Gastroesophageal sphincter (tissue), 3 donors: ENCODE results near the gene LIPC.
A peak's percentile ranks its signal among the peaks of the same experiment; 100 is the strongest.

ENCODE experiments used
- EP300 ChIP-seq: sonication (generic); formaldehyde crosslinking; IDR thresholded peaks from one replicate; pipeline ENCODE4 v1.6.1; 2017; ENCODE audit warnings: antibody characterized with exemption, mild to moderate bottlenecking
- POLR2A ChIP-seq, 2 donors: fragments of 450-650 bp; IDR thresholded peaks; one replicate each; pipeline ENCODE4 v1.6.1; 2017; ENCODE audit warnings: antibody characterized with exemption in 2 of 2, mild to moderate bottlenecking in 2 of 2, moderate library complexity in 1 of 2
- POLR2AphosphoS5 ChIP-seq: sonication (generic); formaldehyde crosslinking; IDR thresholded peaks from one replicate; pipeline ENCODE4 v1.6.1; 2017; ENCODE audit warnings: antibody characterized with exemption
- TF ChIP-seq, protein P1 (sequence below), 4 experiments: fragments of 200-600 bp in 2 of 4; fragments of 450-650 bp in 2 of 4; sonication (generic) in 1 of 4; IDR thresholded peaks; one replicate each; pipeline ENCODE4 v1.5.1; 2017 to 2019; ENCODE audit warnings: antibody characterized with exemption in 4 of 4, mild to moderate bottlenecking in 2 of 4, moderate library complexity in 2 of 4

DNA sequence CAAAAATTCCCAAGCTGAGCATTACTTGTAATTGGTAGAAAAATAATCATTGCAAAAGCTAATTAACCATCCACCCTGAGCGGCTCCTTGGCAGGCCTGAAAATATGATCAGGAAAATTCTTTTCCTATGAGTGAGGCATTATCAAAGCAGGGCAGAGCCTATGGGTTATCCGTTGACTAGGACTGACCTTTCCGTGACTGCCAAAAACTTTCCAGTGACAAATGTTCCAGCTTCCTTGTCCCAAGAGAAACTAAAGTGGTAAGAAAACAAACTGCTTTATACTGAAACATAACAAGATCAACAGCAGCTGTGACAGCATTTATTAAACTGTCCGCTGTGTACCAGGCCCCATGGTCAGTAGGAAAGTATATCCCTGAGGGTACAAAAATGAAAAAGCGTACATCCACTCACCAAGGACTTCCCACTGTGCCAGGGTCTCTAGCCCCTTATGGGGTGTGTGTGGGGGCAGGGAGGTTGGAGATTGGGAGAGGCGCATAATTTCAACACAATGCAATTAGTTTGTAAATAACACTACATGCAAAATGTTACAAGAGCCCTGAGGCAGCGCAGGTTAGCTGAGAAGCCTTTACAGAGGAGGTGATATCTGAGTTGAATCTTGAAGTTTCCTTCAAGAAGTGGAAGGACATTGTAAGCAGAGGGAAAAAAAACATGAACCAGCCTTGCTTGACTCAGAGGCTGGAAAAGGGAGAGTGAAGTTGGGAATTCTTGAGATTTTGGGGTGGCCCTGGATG is 8.5 kb downstream of the LIPC start:
- TF ChIP-seq POLR2AphosphoS5 (peak; percentile 52), EP300 (no peak), POLR2A (IDR thresholded peaks at IDR 0.05) (no peak)
- TF ChIP-seq, protein P1, sequence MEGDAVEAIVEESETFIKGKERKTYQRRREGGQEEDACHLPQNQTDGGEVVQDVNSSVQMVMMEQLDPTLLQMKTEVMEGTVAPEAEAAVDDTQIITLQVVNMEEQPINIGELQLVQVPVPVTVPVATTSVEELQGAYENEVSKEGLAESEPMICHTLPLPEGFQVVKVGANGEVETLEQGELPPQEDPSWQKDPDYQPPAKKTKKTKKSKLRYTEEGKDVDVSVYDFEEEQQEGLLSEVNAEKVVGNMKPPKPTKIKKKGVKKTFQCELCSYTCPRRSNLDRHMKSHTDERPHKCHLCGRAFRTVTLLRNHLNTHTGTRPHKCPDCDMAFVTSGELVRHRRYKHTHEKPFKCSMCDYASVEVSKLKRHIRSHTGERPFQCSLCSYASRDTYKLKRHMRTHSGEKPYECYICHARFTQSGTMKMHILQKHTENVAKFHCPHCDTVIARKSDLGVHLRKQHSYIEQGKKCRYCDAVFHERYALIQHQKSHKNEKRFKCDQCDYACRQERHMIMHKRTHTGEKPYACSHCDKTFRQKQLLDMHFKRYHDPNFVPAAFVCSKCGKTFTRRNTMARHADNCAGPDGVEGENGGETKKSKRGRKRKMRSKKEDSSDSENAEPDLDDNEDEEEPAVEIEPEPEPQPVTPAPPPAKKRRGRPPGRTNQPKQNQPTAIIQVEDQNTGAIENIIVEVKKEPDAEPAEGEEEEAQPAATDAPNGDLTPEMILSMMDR (IDR thresholded peaks at IDR 0.05): no peak
